Ascending aorta (tissue), 2 donors: ENCODE data around the gene MST1. TPM values are rescaled to one million over a fixed set of nuclear protein-coding genes. Genes with fewer than 3 reads are reported as not detected.
A peak's percentile ranks its signal among the peaks of the same experiment; 100 is the strongest.
"Not testable (repeated sequence)": the region's sequence is repeated elsewhere in the genome, so short reads cannot be mapped to it uniquely, and the experiment has no call there.

Experiments used
- DNase-seq, 2 donors: peaks; one replicate each; pipeline ENCODE4 v3.0.0-alpha.2; 2019; ENCODE audit warnings: low spot score in 2 of 2
- H3K27ac ChIP-seq, 2 donors: fragments of 200-600 bp; sonication (generic); one replicate each; pipeline ENCODE4 v1.5.1; 2016 to 2017; ENCODE audit warnings: mild to moderate bottlenecking in 1 of 2
- H3K27me3 ChIP-seq: fragments of 200-600 bp; sonication (generic); one replicate; pipeline ENCODE4 v1.5.1; 2017
- H3K36me3 ChIP-seq, 2 donors: fragments of 200-600 bp; sonication (generic); one replicate each; pipeline ENCODE4 v1.5.1; 2016
- H3K4me1 ChIP-seq, 2 donors: fragments of 200-600 bp; sonication (generic); one replicate each; pipeline ENCODE4 v1.5.1; 2016 to 2017; ENCODE audit warnings: mild to moderate bottlenecking in 1 of 2
- H3K4me3 ChIP-seq, 2 donors: fragments of 200-600 bp; sonication (generic); one replicate each; pipeline ENCODE4 v1.5.1; 2016 to 2017; ENCODE audit warnings: mild to moderate bottlenecking in 1 of 2
- H3K9me3 ChIP-seq, 2 donors: fragments of 200-600 bp; sonication (generic); one replicate each; pipeline ENCODE4 v1.5.1; 2016
- CTCF ChIP-seq, 3 experiments: fragments of 200-600 bp in 2 of 3; fragments of 450-650 bp in 1 of 3; sonication (generic) in 2 of 3; IDR thresholded peaks; one replicate each; pipeline ENCODE4 v1.5.1; 2016 to 2019; ENCODE audit warnings: antibody characterized with exemption in 3 of 3, mild to moderate bottlenecking in 1 of 3, moderate library complexity in 1 of 3
- intact Hi-C: fragments of 100-400 bp; cut with DNase I; formaldehyde crosslinking; loops from one replicate; pipeline ENCODE4 v1.15.1; 2023
- total RNA-seq: library from RNA; depleted of rRNA; stranded (reverse); fragments of >200 nt; gene quantifications from one replicate; pipeline ENCODE4 v1.1.0, GENCODE V29; 2016

MST1 gene
- total RNA-seq, 1 donor from 2014 or later: 12.6 TPM

- H3K27me3 ChIP-seq: no peaks in the 10 kb centered on the region
- intact Hi-C loops: loop anchor here (2.0 kb wide), 1 partner anchor 136 kb away; no protein-coding TSS in a partner anchor
- no peak overlapping the region for H3K27ac ChIP-seq
- no peak for DNase-seq
- H3K36me3 ChIP-seq: peaks cover 44 to 79% of the 10 kb centered on the region in 2 donors
- H3K4me1 ChIP-seq: no peaks in the 10 kb centered on the region
- no peak for TF ChIP-seq CTCF (IDR thresholded peaks at IDR 0.05)
- H3K9me3 ChIP-seq: no peaks in the 10 kb centered on the region
- no peak overlapping the region for H3K4me3 ChIP-seq
Measured at GRCh38 chr3:49702672-49703071, 13.4 kb upstream of the MST1 start.

- Histone ChIP-seq H3K36me3 (peaks cover 48 to 76% of the 10 kb centered on the region in 2 donors), H3K27me3 (no peaks in the 10 kb centered on the region), H3K9me3 (no peaks in the 10 kb centered on the region), H3K4me1 (no peaks in the 10 kb centered on the region), H3K4me3 (no peak overlapping the region), H3K27ac (no peak overlapping the region)
- no peak for DNase-seq
- TF ChIP-seq CTCF (IDR thresholded peaks at IDR 0.05): peak in 2 of 3 experiments; percentile 6 to 15
- intact Hi-C loops: loop anchor here (2.0 kb wide), 1 partner anchor 137 kb away; no protein-coding TSS in a partner anchor
Measured at GRCh38 chr3:49701388-49702077, 12.3 kb upstream of the MST1 start.

GRCh38 chr3:49700453-49701128 lies 11.3 kb upstream of the MST1 start:
- no peak for DNase-seq
- intact Hi-C loops: no loop called here
- Histone ChIP-seq H3K4me1 (no peaks in the 10 kb centered on the region), H3K36me3 (peaks cover 45 to 68% of the 10 kb centered on the region in 2 donors), H3K27me3 (no peaks in the 10 kb centered on the region), H3K27ac (no peak overlapping the region), H3K4me3 (no peak overlapping the region), H3K9me3 (no peaks in the 10 kb centered on the region)
- no peak for TF ChIP-seq CTCF (IDR thresholded peaks at IDR 0.05)

GRCh38 chr3:49700014-49700413 lies 10.7 kb upstream of the MST1 start:
- TF ChIP-seq CTCF (IDR thresholded peaks at IDR 0.05): no peak
- H3K27me3 ChIP-seq: no peaks in the 10 kb centered on the region
- intact Hi-C loops: no loop called here
- H3K4me1 ChIP-seq: no peaks in the 10 kb centered on the region
- no peak overlapping the region for H3K27ac ChIP-seq
- no peaks in the 10 kb centered on the region for H3K9me3 ChIP-seq
- DNase-seq: no peak
- H3K4me3 ChIP-seq: no peak overlapping the region
- H3K36me3 ChIP-seq: peaks cover 45 to 62% of the 10 kb centered on the region in 2 donors

GRCh38 chr3:49699281-49699979 lies 10.2 kb upstream of the MST1 start:
- intact Hi-C loops: no loop called here
- no peaks in the 10 kb centered on the region for H3K4me1 ChIP-seq
- no peak overlapping the region for H3K4me3 ChIP-seq
- H3K9me3 ChIP-seq: no peaks in the 10 kb centered on the region
- no peak overlapping the region for H3K27ac ChIP-seq
- no peaks in the 10 kb centered on the region for H3K27me3 ChIP-seq
- TF ChIP-seq CTCF (IDR thresholded peaks at IDR 0.05): no peak
- DNase-seq: no peak
- H3K36me3 ChIP-seq: peaks cover 45 to 56% of the 10 kb centered on the region in 2 donors

- DNase-seq, H3K4me3 ChIP-seq, intact Hi-C loops, H3K27me3 ChIP-seq, H3K27ac ChIP-seq, H3K9me3 ChIP-seq: not testable (repeated sequence)
- Histone ChIP-seq H3K36me3 (peaks cover 22 to 29% of the 10 kb centered on the region in 2 donors), H3K4me1 (peaks cover 0 to 10% of the 10 kb centered on the region in 2 donors)
Measured at GRCh38 chr3:49695350-49696015, 6.2 kb upstream of the MST1 start.

GRCh38 chr3:49694409-49695070 lies 5.3 kb upstream of the MST1 start:
- H3K27me3 ChIP-seq, H3K27ac ChIP-seq, H3K9me3 ChIP-seq, intact Hi-C loops, H3K4me3 ChIP-seq, DNase-seq: not testable (repeated sequence)
- Histone ChIP-seq H3K4me1 (peaks cover 0 to 15% of the 10 kb centered on the region in 2 donors), H3K36me3 (peaks cover 13 to 23% of the 10 kb centered on the region in 2 donors)
